ENCODE data around the gene EPM2AIP1.

GRCh38 chr3:37015642-37016041 is 22.7 kb upstream of the EPM2AIP1 start:
- TF ChIP-seq CTCF (IDR thresholded peaks at IDR 0.05), result no peak
- no peak for TF ChIP-seq EZH2 (IDR thresholded peaks at IDR 0.05)
- TF ChIP-seq EZH2phosphoT487 (IDR thresholded peaks at IDR 0.05), result no peak
